DOHH2 (cell line): ENCODE measurements around the gene GOLGA1.

Source experiments
- H3F3A ChIP-seq: fragments of 200-600 bp; sonication (generic), shearing (Covaris generic); 2 replicates; pipeline ENCODE4 v1.6.0; 2016; ENCODE audit warnings: antibody characterized with exemption, mild to moderate bottlenecking; ENCODE audit not compliant: control insufficient read depth, insufficient read depth
- H3K27ac ChIP-seq: fragments of 200-600 bp; sonication (generic); 2 replicates; pipeline ENCODE4 v1.5.1; 2014; ENCODE audit warnings: low read depth, mild to moderate bottlenecking, low read length, moderate library complexity
- H3K27me3 ChIP-seq: fragments of 200-600 bp; sonication (generic); 2 replicates; pipeline ENCODE4 v1.6.1; 2014; ENCODE audit warnings: mild to moderate bottlenecking, low read length, mixed read lengths; ENCODE audit not compliant: control insufficient read depth
- H3K36me3 ChIP-seq: fragments of 200-600 bp; sonication (generic); 2 replicates; pipeline ENCODE4 v1.6.1; 2014; ENCODE audit warnings: mild to moderate bottlenecking, low read length, moderate library complexity, mixed read lengths; ENCODE audit not compliant: control insufficient read depth
- H3K4me1 ChIP-seq: fragments of 200-600 bp; sonication (generic); 2 replicates; pipeline ENCODE4 v1.6.1; 2014; ENCODE audit warnings: mild to moderate bottlenecking, low read length, mixed read lengths; ENCODE audit not compliant: control insufficient read depth
- H3K4me2 ChIP-seq: fragments of 200-600 bp; sonication (generic); 2 replicates; pipeline ENCODE4 v1.6.0; 2014; ENCODE audit warnings: mild to moderate bottlenecking, low read length, moderate library complexity
- H3K4me3 ChIP-seq: fragments of 200-600 bp; sonication (generic); 2 replicates; pipeline ENCODE4 v1.5.1; 2014; ENCODE audit warnings: mild to moderate bottlenecking, low read length, mixed read lengths
- H3K79me2 ChIP-seq: fragments of 200-600 bp; sonication (generic); 2 replicates; pipeline ENCODE4 v1.6.1; 2014; ENCODE audit warnings: mild to moderate bottlenecking, low read length, mixed read lengths; ENCODE audit not compliant: control insufficient read depth
- H3K9me2 ChIP-seq: fragments of 200-600 bp; sonication (generic); replicated peaks from 2 replicates; pipeline ENCODE4 v1.6.1; 2014; ENCODE audit warnings: mild to moderate bottlenecking, low read length, mixed read lengths; ENCODE audit not compliant: control insufficient read depth
- H3K9me3 ChIP-seq: fragments of 200-600 bp; sonication (generic); 2 replicates; pipeline ENCODE4 v1.6.1; 2014; ENCODE audit warnings: antibody characterized with exemption, low read length, mixed read lengths; ENCODE audit not compliant: control insufficient read depth, insufficient read depth
- H4K20me1 ChIP-seq: fragments of 200-600 bp; sonication (generic); 2 replicates; pipeline ENCODE4 v1.6.0; 2014; ENCODE audit warnings: low read depth, mild to moderate bottlenecking, antibody characterized with exemption, low read length, moderate library complexity; ENCODE audit not compliant: control insufficient read depth, insufficient read depth
- CTCF ChIP-seq: fragments of 200-600 bp; sonication (generic); IDR thresholded peaks from one replicate; pipeline ENCODE4 v1.5.1; 2014; ENCODE audit warnings: antibody characterized with exemption, mild to moderate bottlenecking, low read depth, low read length; ENCODE audit not compliant: poor library complexity, severe bottlenecking
- EZH2phosphoT487 ChIP-seq: fragments of 200-600 bp; sonication (generic); IDR thresholded peaks from 2 replicates; pipeline ENCODE4 v1.6.1; 2017; ENCODE audit warnings: borderline replicate concordance, mild to moderate bottlenecking, antibody characterized with exemption, low read length, moderate library complexity, mixed read lengths

The GOLGA1 gene

DNA sequence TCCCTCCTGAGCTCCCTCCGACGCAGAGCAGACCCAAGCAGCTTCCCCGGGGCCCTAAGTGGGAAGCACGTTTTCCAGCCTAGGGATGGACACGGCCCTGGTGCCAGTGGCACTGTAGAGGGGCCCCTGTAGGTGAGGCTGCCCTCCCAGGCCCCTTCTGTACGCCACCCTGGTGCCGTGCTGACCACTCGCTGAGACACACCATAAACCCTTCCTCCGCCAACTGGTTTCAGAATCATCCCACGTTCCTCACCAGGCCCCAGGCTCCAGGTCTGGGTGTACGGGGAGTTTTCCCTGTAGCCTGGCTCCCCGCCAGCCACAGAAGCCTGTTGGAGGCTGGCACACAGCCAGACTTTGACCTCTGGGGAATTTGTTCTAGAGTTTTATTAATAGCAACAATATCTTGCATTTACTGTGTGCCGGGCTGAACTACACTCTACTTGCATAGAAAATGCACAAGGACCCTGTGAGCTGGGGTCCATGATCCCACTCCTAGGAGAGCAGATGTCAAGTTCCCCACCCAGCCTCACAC lies 105.8 kb downstream of the GOLGA1 start:
- no peaks in the 10 kb centered on the region for H3K27me3 ChIP-seq
- no peak for TF ChIP-seq CTCF
- TF ChIP-seq EZH2phosphoT487 = no peak
- H3F3A ChIP-seq = no peaks in the 10 kb centered on the region
- H3K9me2 ChIP-seq = no peaks in the 10 kb centered on the region
- no peaks in the 10 kb centered on the region for H4K20me1 ChIP-seq
- no peaks in the 10 kb centered on the region for H3K79me2 ChIP-seq
- no peak overlapping the region for H3K4me2 ChIP-seq
- H3K27ac ChIP-seq = no peak overlapping the region
- H3K4me1 ChIP-seq = peaks cover 4% of the 10 kb centered on the region; the same call in 1 of the 2 replicates
- no peak overlapping the region for H3K4me3 ChIP-seq
- H3K36me3 ChIP-seq = no peaks in the 10 kb centered on the region
- H3K9me3 ChIP-seq = no peaks in the 10 kb centered on the region

DNA sequence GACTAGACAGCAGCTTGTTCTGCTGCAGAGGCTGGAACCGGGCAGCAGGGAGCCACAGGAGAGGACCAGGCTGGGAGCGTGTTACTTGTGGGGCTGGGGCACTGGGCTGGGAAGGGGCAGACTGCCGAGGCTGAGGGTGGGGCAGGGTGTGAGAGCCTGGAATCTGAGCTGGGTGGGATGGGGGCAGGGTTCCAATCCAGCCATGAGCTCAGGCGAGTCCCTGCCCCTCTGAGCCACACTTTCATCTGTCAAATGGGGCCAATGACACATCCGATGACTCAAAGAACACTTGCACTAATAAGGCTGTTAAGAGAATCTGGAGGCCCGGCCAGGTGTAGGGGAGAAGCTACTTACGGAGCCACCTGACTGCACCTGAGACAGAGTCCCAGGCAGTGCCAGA lies 106.3 kb downstream of the GOLGA1 start:
- TF ChIP-seq CTCF (no peak), EZH2phosphoT487 (no peak)

GRCh38 chr9:124831642-124832364 lies 109.1 kb downstream of the GOLGA1 start:
- H3K27ac ChIP-seq = no peak overlapping the region

More for the DNA sequence above, 106.3 kb downstream of the GOLGA1 start:
- Histone ChIP-seq H3K79me2 (no peaks in the 10 kb centered on the region), H3K4me1 (peaks cover 4% of the 10 kb centered on the region; the same call in 1 of the 2 replicates), H3K27me3 (no peaks in the 10 kb centered on the region), H3F3A (no peaks in the 10 kb centered on the region), H3K27ac (no peak overlapping the region), H3K4me2 (no peak overlapping the region), H3K36me3 (no peaks in the 10 kb centered on the region), H4K20me1 (no peaks in the 10 kb centered on the region), H3K9me2 (no peaks in the 10 kb centered on the region), H3K4me3 (no peak overlapping the region), H3K9me3 (no peaks in the 10 kb centered on the region)

More at GRCh38 chr9:124831642-124832364, 109.1 kb downstream of the GOLGA1 start:
- peaks cover 4% of the 10 kb centered on the region; the same call in 1 of the 2 replicates for H3K4me1 ChIP-seq
- no peaks in the 10 kb centered on the region for H3F3A ChIP-seq
- no peaks in the 10 kb centered on the region for H3K9me2 ChIP-seq
- no peaks in the 10 kb centered on the region for H4K20me1 ChIP-seq
- no peaks in the 10 kb centered on the region for H3K36me3 ChIP-seq
- H3K27me3 ChIP-seq = no peaks in the 10 kb centered on the region
- no peak overlapping the region for H3K4me3 ChIP-seq
- no peaks in the 10 kb centered on the region for H3K79me2 ChIP-seq
- H3K9me3 ChIP-seq = 0 out of 2 replicates have a peak, but pooled peaks cover under 1% of the 10 kb centered on the region
- TF ChIP-seq CTCF = no peak
- no peak for TF ChIP-seq EZH2phosphoT487
- H3K4me2 ChIP-seq = no peak overlapping the region
